Lung microvascular endothelial cell (primary cell): ENCODE results near the gene GPR78. TPM values are rescaled to one million over a fixed set of nuclear protein-coding genes. Genes with fewer than 3 reads are reported as not detected.

Source experiments
- DNase-seq, 2 donors: peaks; one replicate each; pipeline versions ENCODE4 v3.0.0 to v3.0.0-alpha.2; 2010; ENCODE audit warnings: low read depth in 2 of 2
- total RNA-seq: library from RNA; depleted of rRNA; stranded (reverse); fragments of >200 nt; gene quantifications from 2 replicates; pipeline ENCODE4 v1.2.1, GENCODE V29; 2014

The GPR78 gene
- total RNA-seq, 1 donor from 2014 or later: not detected

GRCh38 chr4:8586246-8586645, 6.1 kb downstream of the GPR78 start:
- DNase-seq: no peak

- DNase-seq: peak in 1 of 2 donors; percentile 14
Observed at GRCh38 chr4:8586671-8587468, 6.7 kb downstream of the GPR78 start.

- no peak for DNase-seq
Observed at GRCh38 chr4:8587469-8588195, 7.4 kb downstream of the GPR78 start.

- no peak for DNase-seq
Observed at GRCh38 chr4:8588196-8588470, 7.9 kb downstream of the GPR78 start.

GRCh38 chr4:8589336-8589735, 9.1 kb downstream of the GPR78 start:
- DNase-seq: no peak

- DNase-seq: no peak
Observed at GRCh38 chr4:8589823-8590545, 9.8 kb downstream of the GPR78 start.

GRCh38 chr4:8590546-8590880, 10.3 kb downstream of the GPR78 start:
- DNase-seq: no peak

GRCh38 chr4:8591114-8591513, 10.9 kb downstream of the GPR78 start:
- DNase-seq: no peak

- DNase-seq: no peak
Observed at GRCh38 chr4:8591626-8592365, 11.6 kb downstream of the GPR78 start.

GRCh38 chr4:8592366-8593263, 12.4 kb downstream of the GPR78 start, which contains the start of gene CPZ:
CPZ (plus strand) TSS chr4:8592765; CDS start chr4:8592834, 69 bp downstream.
- no peak for DNase-seq

- DNase-seq: no peak
Observed at GRCh38 chr4:8593264-8594096, 13.3 kb downstream of the GPR78 start.

- peak; percentile 72 to 79 for DNase-seq
Observed at GRCh38 chr4:8594097-8595038, 14.2 kb downstream of the GPR78 start.

GRCh38 chr4:8595237-8596087, 15.3 kb downstream of the GPR78 start:
- no peak for DNase-seq

- no peak for DNase-seq
Observed at GRCh38 chr4:8596891-8597290, 16.7 kb downstream of the GPR78 start.

- DNase-seq: no peak
Observed at GRCh38 chr4:8597319-8597718, 17.1 kb downstream of the GPR78 start.

GRCh38 chr4:8597791-8598190, 17.6 kb downstream of the GPR78 start:
- DNase-seq: no peak

- DNase-seq: no peak
Observed at GRCh38 chr4:8598391-8599090, 18.3 kb downstream of the GPR78 start.
